GM11168 (cell line): ENCODE data around the gene PRDM15.

Source experiments
- in situ Hi-C: fragments of 300-500 bp; cut with MboI; formaldehyde crosslinking; loops from one replicate; pipeline ENCODE4 v1.12.0; 2022; ENCODE audit warnings: low sequenced_read_pairs; ENCODE audit not compliant: unreplicated experiment

The PRDM15 gene

GRCh38 chr21:41890355-41890754 is 11.2 kb upstream of the PRDM15 start:
- in situ Hi-C loops: no loop called here

- in situ Hi-C loops: no loop called here
These were observed 9.7 kb upstream of the PRDM15 start for GRCh38 chr21:41888749-41889376.

GRCh38 chr21:41887667-41888066 is 8.5 kb upstream of the PRDM15 start:
- in situ Hi-C loops: no loop called here

- in situ Hi-C loops: no loop called here
These were observed 7.2 kb upstream of the PRDM15 start for GRCh38 chr21:41886328-41886727.

- in situ Hi-C loops: no loop called here
These were observed 6.3 kb upstream of the PRDM15 start for GRCh38 chr21:41885341-41886024.

GRCh38 chr21:41884501-41885030 is 5.4 kb upstream of the PRDM15 start:
- in situ Hi-C loops: no loop called here

GRCh38 chr21:41883582-41883981 is 4.4 kb upstream of the PRDM15 start:
- in situ Hi-C loops: no loop called here

- in situ Hi-C loops: no loop called here
These were observed 1.9 kb upstream of the PRDM15 start for GRCh38 chr21:41881051-41881450.

- in situ Hi-C loops: no loop called here
These were observed 1.0 kb upstream of the PRDM15 start for GRCh38 chr21:41880153-41880552.

GRCh38 chr21:41878831-41879189 is 334 bp downstream of the PRDM15 start:
- in situ Hi-C loops: no loop called here

- in situ Hi-C loops: no loop called here
These were observed 978 bp downstream of the PRDM15 start for GRCh38 chr21:41877901-41878830.

GRCh38 chr21:41876928-41877652 is 2.1 kb downstream of the PRDM15 start:
- in situ Hi-C loops: no loop called here

GRCh38 chr21:41876396-41876795 is 2.7 kb downstream of the PRDM15 start:
- in situ Hi-C loops: no loop called here

GRCh38 chr21:41875086-41875485 is 4.1 kb downstream of the PRDM15 start:
- in situ Hi-C loops: no loop called here

GRCh38 chr21:41874611-41875010 is 4.5 kb downstream of the PRDM15 start:
- in situ Hi-C loops: no loop called here

GRCh38 chr21:41873426-41873825 is 5.7 kb downstream of the PRDM15 start:
- in situ Hi-C loops: no loop called here

GRCh38 chr21:41873005-41873404 is 6.1 kb downstream of the PRDM15 start:
- in situ Hi-C loops: no loop called here

GRCh38 chr21:41871293-41872030 is 7.7 kb downstream of the PRDM15 start:
- in situ Hi-C loops: no loop called here

GRCh38 chr21:41869771-41870170 is 9.4 kb downstream of the PRDM15 start:
- in situ Hi-C loops: no loop called here
